Activated T-cell treated with anti-CD3 and anti-CD28 coated beads, Interleukin-2, amount 50 U/mL, for 48 hours (primary cell): ENCODE measurements around the gene ASZ1.

Experiments
- DNase-seq, 2 experiments: peaks; one replicate each; pipeline ENCODE4 v3.0.0-alpha.2; 2020

Gene ASZ1

GRCh38 chr7:117333168-117333567 lies 94.1 kb downstream of the ASZ1 start:
- no peak for DNase-seq

- no peak for DNase-seq
Observed at GRCh38 chr7:117332031-117332430, 95.3 kb downstream of the ASZ1 start.

- no peak for DNase-seq
Observed at GRCh38 chr7:117325836-117326235, 101.5 kb downstream of the ASZ1 start.

GRCh38 chr7:117324960-117325359 lies 102.3 kb downstream of the ASZ1 start:
- no peak for DNase-seq

GRCh38 chr7:117323851-117324711 lies 103.2 kb downstream of the ASZ1 start:
- DNase-seq: no peak

- DNase-seq: no peak
Observed at GRCh38 chr7:117323305-117323850, 103.9 kb downstream of the ASZ1 start.

- no peak for DNase-seq
Observed at GRCh38 chr7:117322741-117323304, 104.5 kb downstream of the ASZ1 start, which contains the start of gene WNT2. Gene WNT2 (minus strand): TSS chr7:117323058. CDS start chr7:117322989, 69 bp downstream.

GRCh38 chr7:117320523-117320922 lies 106.8 kb downstream of the ASZ1 start:
- DNase-seq: no peak

- DNase-seq: no peak
Observed at GRCh38 chr7:117319181-117319580, 108.1 kb downstream of the ASZ1 start.

- DNase-seq: no peak
Observed at GRCh38 chr7:117313582-117313981, 113.7 kb downstream of the ASZ1 start.
